ENCODE measurements around the gene ZFR2. TPM values are rescaled to one million over a fixed set of nuclear protein-coding genes. Genes with fewer than 3 reads are reported as not detected.

ZFR2 gene
- total and polyA plus RNA-seq, 9 donors: under 0.01 to 0.23 (median 0.09) TPM; not detected in 2

DNA sequence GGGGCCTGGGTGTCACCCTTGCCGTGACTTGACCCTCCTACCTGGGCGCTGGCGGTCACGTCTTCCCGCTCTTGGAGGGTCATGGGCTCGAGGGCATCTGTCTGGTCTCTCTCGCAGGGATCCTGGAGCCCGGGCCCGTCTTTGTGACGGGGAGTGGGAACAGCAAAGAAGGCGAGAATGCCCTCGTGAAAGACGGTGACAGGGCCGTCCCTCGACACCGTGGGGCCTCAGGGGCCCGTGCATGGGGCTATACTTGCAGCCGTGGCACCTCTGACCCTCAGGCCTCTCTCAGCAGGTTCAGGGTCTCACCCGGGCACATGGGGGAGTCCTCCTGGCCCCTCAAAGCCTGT is 61.7 kb downstream of the ZFR2 start:
- Histone ChIP-seq H3K4me1 (ENCODE audit: control insufficient read depth, insufficient read depth, low read length) (peaks cover under 1% of the 10 kb centered on the region), H3K36me3 (ENCODE audit: control insufficient read depth, insufficient read depth, low read length) (no peaks in the 10 kb centered on the region), H3K27me3 (ENCODE audit: control insufficient read depth, insufficient read depth, low read length) (peaks cover 15% of the 10 kb centered on the region), H3K4me3 (ENCODE audit: low read length) (no peak overlapping the region), H3K9me3 (replicated peaks; ENCODE audit: control insufficient read depth, low read depth, low read length) (no peaks in the 10 kb centered on the region), H3K27ac (ENCODE audit: low read length) (no peak overlapping the region)
- WGBS (ENCODE audit: insufficient coverage): 79% methylated on average over 18 of the region's 19 CpGs
- DNase-seq: no peak

DNA sequence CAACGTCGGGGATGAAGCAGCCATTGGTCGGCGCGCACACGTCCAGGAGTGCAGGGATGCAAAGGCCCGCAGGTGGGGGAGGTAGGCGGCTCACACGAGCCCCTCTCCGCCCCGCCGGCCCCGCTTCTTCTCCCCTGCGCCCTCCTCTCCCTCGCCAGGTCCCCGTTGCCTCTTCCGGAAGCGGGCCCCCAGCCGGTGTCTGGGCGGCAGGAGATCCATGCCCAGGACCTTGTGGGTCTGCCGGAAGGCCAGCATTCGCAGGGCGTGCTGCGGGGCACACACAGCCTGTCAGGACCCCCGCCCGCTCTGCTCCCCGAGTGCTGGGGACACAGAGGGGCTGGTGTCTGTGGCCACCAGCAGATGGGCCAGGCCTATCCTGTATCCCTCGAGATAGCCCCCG is 63.0 kb downstream of the ZFR2 start:
- WGBS (ENCODE audit: insufficient coverage): 88% methylated on average over 18 of the region's 29 CpGs
- Histone ChIP-seq H3K27ac (ENCODE audit: low read length) (no peak overlapping the region), H3K9me3 (replicated peaks; ENCODE audit: control insufficient read depth, low read depth, low read length) (no peaks in the 10 kb centered on the region), H3K4me3 (ENCODE audit: low read length) (no peak overlapping the region), H3K27me3 (ENCODE audit: control insufficient read depth, insufficient read depth, low read length) (peaks cover 28% of the 10 kb centered on the region), H3K36me3 (ENCODE audit: control insufficient read depth, insufficient read depth, low read length) (no peaks in the 10 kb centered on the region), H3K4me1 (ENCODE audit: control insufficient read depth, insufficient read depth, low read length) (peaks cover 11% of the 10 kb centered on the region)
- no peak for DNase-seq

DNA sequence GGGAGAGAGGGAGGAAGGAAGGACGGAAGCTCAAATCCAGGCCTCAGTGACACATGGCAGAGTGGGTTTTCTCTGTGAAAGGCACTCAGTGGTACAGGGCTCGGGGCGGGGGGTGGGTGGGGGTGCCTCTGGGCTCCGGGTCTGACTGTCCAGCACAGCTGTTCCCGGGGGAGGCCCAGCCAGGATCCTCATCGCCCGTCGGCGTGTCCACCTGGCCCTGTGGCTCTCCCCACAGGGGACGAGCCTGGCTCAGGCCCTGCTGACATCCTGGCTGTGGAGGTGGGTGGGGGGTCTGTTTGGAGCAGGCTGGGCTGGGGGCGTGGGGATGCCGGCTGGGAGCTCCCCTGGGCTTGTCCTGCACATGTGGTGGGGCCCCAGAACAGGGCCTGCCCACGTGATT is 64.4 kb downstream of the ZFR2 start:
- Histone ChIP-seq H3K27me3 (ENCODE audit: control insufficient read depth, insufficient read depth, low read length) (peaks cover 36% of the 10 kb centered on the region), H3K4me1 (ENCODE audit: control insufficient read depth, insufficient read depth, low read length) (peaks cover 11% of the 10 kb centered on the region), H3K9me3 (replicated peaks; ENCODE audit: control insufficient read depth, low read depth, low read length) (no peaks in the 10 kb centered on the region), H3K4me3 (ENCODE audit: low read length) (no peak overlapping the region), H3K36me3 (ENCODE audit: control insufficient read depth, insufficient read depth, low read length) (no peaks in the 10 kb centered on the region), H3K27ac (ENCODE audit: low read length) (no peak overlapping the region)
- 52% methylated on average over 10 of the region's 13 CpGs for WGBS (ENCODE audit: insufficient coverage)
- DNase-seq: no peak

DNA sequence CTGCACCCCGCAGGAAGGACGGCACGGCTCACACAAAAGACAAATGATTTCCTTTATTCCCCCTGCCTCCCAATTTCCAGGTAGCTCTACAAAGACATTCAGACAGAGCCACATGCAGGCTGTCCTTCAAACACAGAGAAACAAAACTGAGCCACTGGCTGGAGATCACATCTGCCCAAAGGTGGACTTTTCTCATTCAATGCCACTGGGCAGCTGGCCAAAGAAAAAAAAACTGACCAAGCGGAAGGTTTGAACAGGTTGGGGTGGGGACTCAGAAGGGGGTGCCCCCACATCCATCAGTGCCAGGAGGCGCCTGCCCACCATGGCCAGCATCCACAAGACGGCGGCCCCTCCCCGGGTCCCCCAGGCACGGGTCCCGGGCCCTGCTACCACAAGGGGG is 64.9 kb downstream of the ZFR2 start:
- Histone ChIP-seq H3K4me1 (ENCODE audit: control insufficient read depth, insufficient read depth, low read length) (peaks cover 11% of the 10 kb centered on the region), H3K27ac (ENCODE audit: low read length) (no peak overlapping the region), H3K9me3 (replicated peaks; ENCODE audit: control insufficient read depth, low read depth, low read length) (no peaks in the 10 kb centered on the region), H3K36me3 (ENCODE audit: control insufficient read depth, insufficient read depth, low read length) (no peaks in the 10 kb centered on the region), H3K4me3 (ENCODE audit: low read length) (no peak overlapping the region), H3K27me3 (ENCODE audit: control insufficient read depth, insufficient read depth, low read length) (peaks cover 40% of the 10 kb centered on the region)
- WGBS (ENCODE audit: insufficient coverage): 60% methylated on average over 3 of the region's 10 CpGs
- no peak for DNase-seq

DNA sequence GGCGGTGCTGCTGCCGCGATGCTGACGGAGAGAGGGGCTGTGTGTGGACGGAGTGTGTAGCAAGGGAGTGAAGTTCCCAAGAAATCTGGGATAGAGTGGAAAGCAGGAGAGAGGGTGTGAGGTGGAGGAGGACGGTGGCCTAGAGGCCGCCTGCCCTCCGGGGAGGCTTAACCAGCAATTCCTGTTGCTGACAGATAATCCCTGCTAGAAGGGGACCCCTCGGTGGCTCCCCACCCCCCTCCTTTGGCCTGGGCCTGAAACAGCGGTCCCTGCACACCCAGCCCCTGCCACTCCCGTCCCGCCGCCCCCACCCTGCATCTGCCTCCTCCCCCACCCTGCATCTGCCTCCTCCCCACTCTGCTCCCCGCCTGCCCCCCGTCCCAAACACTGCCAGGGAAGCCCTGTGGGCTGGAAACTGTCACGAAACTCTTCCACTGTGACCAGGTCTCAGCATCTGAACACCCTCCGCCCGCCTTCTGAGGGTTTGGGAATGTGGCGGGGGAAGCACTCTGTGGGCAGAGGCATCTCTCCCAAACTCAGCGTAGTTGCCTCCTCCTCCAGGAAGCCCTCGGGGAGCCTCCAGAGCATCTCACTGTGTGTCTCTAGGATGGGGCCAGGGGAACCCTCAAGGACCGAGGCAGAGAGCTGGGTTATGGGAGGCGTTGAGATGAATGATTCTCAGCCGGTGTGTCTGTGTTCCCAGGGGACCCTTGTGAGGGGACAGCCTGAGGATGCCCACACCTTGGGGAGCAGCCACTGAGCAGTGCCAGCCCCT is 65.5 kb downstream of the ZFR2 start:
- no peak for DNase-seq
- Histone ChIP-seq H3K9me3 (replicated peaks; ENCODE audit: control insufficient read depth, low read depth, low read length) (no peaks in the 10 kb centered on the region), H3K36me3 (ENCODE audit: control insufficient read depth, insufficient read depth, low read length) (no peaks in the 10 kb centered on the region), H3K4me3 (ENCODE audit: low read length) (no peak overlapping the region), H3K27ac (ENCODE audit: low read length) (no peak overlapping the region), H3K27me3 (ENCODE audit: control insufficient read depth, insufficient read depth, low read length) (peaks cover 40% of the 10 kb centered on the region), H3K4me1 (ENCODE audit: control insufficient read depth, insufficient read depth, low read length) (peaks cover 11% of the 10 kb centered on the region)
- WGBS (ENCODE audit: insufficient coverage): 79% methylated on average over 9 of the region's 24 CpGs

DNA sequence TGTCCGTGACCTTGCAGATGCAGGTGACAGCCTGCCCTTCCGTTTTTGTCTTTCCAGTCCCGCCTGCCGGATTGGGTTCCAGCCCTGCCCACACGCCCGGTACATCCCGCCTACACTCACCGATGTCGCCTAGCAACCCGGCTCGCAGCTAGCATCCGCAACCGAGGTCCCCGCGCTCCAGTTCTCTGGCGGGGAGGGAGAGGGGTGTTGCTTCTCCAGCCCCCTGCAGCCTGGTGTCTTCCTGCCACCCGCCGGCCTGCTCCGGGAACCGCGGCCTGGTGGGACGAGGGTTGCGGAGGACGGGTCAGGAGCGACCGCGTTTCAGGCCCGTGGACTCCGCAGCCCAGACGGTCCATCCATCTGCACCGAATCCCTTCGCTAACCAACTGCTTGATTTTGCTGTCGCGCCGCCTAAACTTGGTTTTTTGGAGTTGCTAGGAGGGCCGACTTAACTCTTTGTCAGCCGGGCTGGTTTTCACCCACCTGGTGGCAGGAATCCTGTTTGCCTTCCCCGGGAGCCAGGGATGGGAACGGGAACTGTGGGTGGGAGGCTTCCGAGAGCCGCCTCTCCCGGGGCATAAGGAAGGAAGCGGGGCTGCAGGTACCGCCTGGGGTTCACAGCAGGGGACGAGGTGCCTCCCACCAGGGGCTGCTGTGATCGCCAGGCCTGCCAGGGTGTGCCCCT is 67.3 kb downstream of the ZFR2 start:
- Histone ChIP-seq H3K36me3 (ENCODE audit: control insufficient read depth, insufficient read depth, low read length) (no peaks in the 10 kb centered on the region), H3K4me1 (ENCODE audit: control insufficient read depth, insufficient read depth, low read length) (peaks cover 11% of the 10 kb centered on the region), H3K9me3 (replicated peaks; ENCODE audit: control insufficient read depth, low read depth, low read length) (peaks cover 4% of the 10 kb centered on the region), H3K27me3 (ENCODE audit: control insufficient read depth, insufficient read depth, low read length) (peaks cover 40% of the 10 kb centered on the region), H3K27ac (ENCODE audit: low read length) (no peak overlapping the region), H3K4me3 (ENCODE audit: low read length) (peak overlapping the region; percentile 28)
- peak; percentile 62 for DNase-seq
- 0% methylated on average over 38 of the region's 46 CpGs for WGBS (ENCODE audit: insufficient coverage)

DNA sequence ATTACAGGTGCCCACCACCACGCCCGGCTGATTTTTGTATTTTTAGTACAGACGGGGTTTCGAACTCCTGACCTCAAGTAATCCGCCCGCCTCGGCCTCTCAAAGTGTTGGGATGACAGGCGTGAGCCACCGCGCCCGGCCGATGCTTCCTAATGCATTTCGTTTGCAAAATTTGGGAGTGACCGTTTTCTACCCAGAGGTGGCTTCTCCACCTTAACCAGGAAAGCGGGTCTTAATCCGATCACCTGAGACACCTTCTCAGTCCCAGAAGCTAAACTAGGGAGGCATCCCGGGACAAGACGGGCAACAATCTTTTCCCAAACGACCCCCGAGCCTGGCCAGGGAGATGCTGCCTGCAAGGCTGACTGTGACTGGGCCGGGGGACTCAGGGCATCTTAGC is 67.8 kb downstream of the ZFR2 start:
- WGBS (ENCODE audit: insufficient coverage): 29% methylated on average over 21 of the region's 21 CpGs
- peak overlapping the region; percentile 10 for H3K4me3 ChIP-seq (ENCODE audit: low read length)

DNA sequence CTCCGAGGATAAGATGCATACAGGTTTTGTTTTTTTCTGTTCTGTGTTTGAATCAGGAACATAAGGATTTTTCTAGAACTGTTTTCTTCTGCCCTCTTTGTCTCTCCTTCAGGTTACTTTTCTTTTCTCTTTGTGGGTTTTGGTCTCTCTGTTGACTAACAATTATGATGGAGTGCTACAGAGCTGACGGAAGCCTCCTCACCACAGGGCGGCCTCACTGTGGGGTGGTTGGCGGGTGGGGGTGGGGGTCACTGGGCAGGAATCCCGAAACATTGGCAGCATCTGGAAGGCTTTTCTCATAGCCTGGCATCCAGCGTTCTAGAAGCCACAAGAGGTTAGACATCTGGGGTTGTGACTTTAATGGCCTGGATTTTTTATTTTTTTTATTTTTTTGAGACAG is 70.7 kb downstream of the ZFR2 start:
- H3K27me3 ChIP-seq (ENCODE audit: control insufficient read depth, insufficient read depth, low read length): peaks cover 33% of the 10 kb centered on the region
- 53% methylated on average over 4 of the region's 6 CpGs for WGBS (ENCODE audit: insufficient coverage)
- H3K4me3 ChIP-seq (ENCODE audit: low read length): no peak overlapping the region
- H3K27ac ChIP-seq (ENCODE audit: low read length): no peak overlapping the region
- H3K9me3 ChIP-seq (replicated peaks; ENCODE audit: control insufficient read depth, low read depth, low read length): peaks cover 7% of the 10 kb centered on the region
- no peak for DNase-seq
- H3K36me3 ChIP-seq (ENCODE audit: control insufficient read depth, insufficient read depth, low read length): no peaks in the 10 kb centered on the region
- peaks cover 11% of the 10 kb centered on the region for H3K4me1 ChIP-seq (ENCODE audit: control insufficient read depth, insufficient read depth, low read length)

More for the DNA sequence above, 67.8 kb downstream of the ZFR2 start:
- peaks cover 40% of the 10 kb centered on the region for H3K27me3 ChIP-seq (ENCODE audit: control insufficient read depth, insufficient read depth, low read length)
- peaks cover 11% of the 10 kb centered on the region for H3K4me1 ChIP-seq (ENCODE audit: control insufficient read depth, insufficient read depth, low read length)
- H3K27ac ChIP-seq (ENCODE audit: low read length): no peak overlapping the region
- H3K36me3 ChIP-seq (ENCODE audit: control insufficient read depth, insufficient read depth, low read length): no peaks in the 10 kb centered on the region
- no peak for DNase-seq
- H3K9me3 ChIP-seq (replicated peaks; ENCODE audit: control insufficient read depth, low read depth, low read length): peaks cover 7% of the 10 kb centered on the region

DNA sequence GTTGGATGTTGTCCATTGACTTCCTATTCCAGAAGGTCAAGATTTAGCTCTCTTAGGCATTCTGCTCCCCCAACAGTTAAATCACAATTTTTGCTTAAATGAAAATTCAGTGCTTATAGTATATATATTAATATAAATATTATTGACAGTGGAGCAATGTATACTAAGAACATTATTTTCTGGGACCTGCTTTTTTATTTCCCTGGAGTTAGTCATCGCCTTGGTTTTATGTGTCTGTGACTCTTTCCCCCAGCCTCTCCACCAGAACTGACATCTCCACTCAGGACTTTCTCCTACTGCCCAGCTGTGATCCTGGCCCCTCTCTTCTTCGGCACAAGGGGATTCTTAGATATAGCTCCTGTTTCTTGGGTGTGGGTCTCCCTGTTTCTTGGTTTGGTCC is 72.5 kb downstream of the ZFR2 start:
- Histone ChIP-seq H3K4me3 (ENCODE audit: low read length) (no peak overlapping the region), H3K4me1 (ENCODE audit: control insufficient read depth, insufficient read depth, low read length) (peaks cover 5% of the 10 kb centered on the region), H3K27me3 (ENCODE audit: control insufficient read depth, insufficient read depth, low read length) (peaks cover 17% of the 10 kb centered on the region), H3K27ac (ENCODE audit: low read length) (no peak overlapping the region), H3K36me3 (ENCODE audit: control insufficient read depth, insufficient read depth, low read length) (no peaks in the 10 kb centered on the region), H3K9me3 (replicated peaks; ENCODE audit: control insufficient read depth, low read depth, low read length) (peaks cover 7% of the 10 kb centered on the region)
- no CpG with 5 or more reads among the region's 2 CpGs for WGBS (ENCODE audit: insufficient coverage)
- no peak for DNase-seq

DNA sequence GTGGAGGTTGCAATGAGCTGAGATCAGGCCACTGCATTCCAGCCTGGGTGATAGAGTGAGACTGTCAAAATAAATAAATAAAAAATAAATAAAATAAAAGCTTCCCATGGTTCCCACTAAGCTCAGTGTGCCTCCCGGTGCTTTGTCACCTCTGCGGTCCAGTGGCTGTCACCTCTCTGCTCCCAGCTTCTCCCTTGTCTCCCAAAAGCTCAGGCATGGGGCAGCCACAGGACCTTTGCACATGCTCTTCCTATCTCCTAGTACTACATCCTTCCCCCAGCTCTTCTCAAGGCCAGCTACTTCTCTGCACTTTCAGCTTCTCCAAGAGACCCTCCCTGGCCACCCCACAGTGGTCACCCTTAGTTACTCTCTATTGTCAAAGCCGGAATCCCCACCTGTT is 75.0 kb downstream of the ZFR2 start:
- Histone ChIP-seq H3K36me3 (ENCODE audit: control insufficient read depth, insufficient read depth, low read length) (no peaks in the 10 kb centered on the region), H3K9me3 (replicated peaks; ENCODE audit: control insufficient read depth, low read depth, low read length) (peaks cover 9% of the 10 kb centered on the region), H3K27me3 (ENCODE audit: control insufficient read depth, insufficient read depth, low read length) (peaks cover 2% of the 10 kb centered on the region), H3K4me1 (ENCODE audit: control insufficient read depth, insufficient read depth, low read length) (no peaks in the 10 kb centered on the region), H3K4me3 (ENCODE audit: low read length) (no peak overlapping the region), H3K27ac (ENCODE audit: low read length) (no peak overlapping the region)
- WGBS (ENCODE audit: insufficient coverage): 94% methylated on average over 2 of the region's 3 CpGs
- DNase-seq: no peak
